WERI-Rb-1 (cell line): ENCODE data around the gene DYRK3.

Experiments
- DNase-seq: peaks from one replicate; pipeline ENCODE4 v3.0.0-alpha.2; 2020
- H3K27ac ChIP-seq: fragments of 250-450 bp; sonication (Bioruptor Pico); 2 replicates; pipeline ENCODE4 v1.5.1; 2020; ENCODE audit warnings: mild to moderate bottlenecking, moderate library complexity
- H3K27me3 ChIP-seq: fragments of 250-450 bp; sonication (Bioruptor Pico); 2 replicates; pipeline ENCODE4 v1.5.1; 2021; ENCODE audit warnings: mild to moderate bottlenecking, low read depth, moderate library complexity; ENCODE audit not compliant: insufficient read depth, severe bottlenecking
- H3K36me3 ChIP-seq: fragments of 250-450 bp; sonication (Bioruptor Pico); 2 replicates; pipeline ENCODE4 v1.5.1; 2020; ENCODE audit warnings: mild to moderate bottlenecking, moderate library complexity
- H3K4me3 ChIP-seq: 2 replicates; pipeline ENCODE4 v1.5.1; 2011; ENCODE audit warnings: low read depth, mild to moderate bottlenecking, control low read depth, low read length
- H3K9me3 ChIP-seq: fragments of 250-450 bp; sonication (Bioruptor Pico); 2 replicates; pipeline ENCODE4 v1.5.1; 2021; ENCODE audit warnings: mild to moderate bottlenecking, moderate library complexity; ENCODE audit not compliant: severe bottlenecking
- CTCF ChIP-seq: IDR thresholded peaks from 2 replicates; pipeline ENCODE4 v1.5.1; 2011; ENCODE audit warnings: low read depth, mild to moderate bottlenecking, control low read depth, inconsistent platforms, low read length

Gene DYRK3

GRCh38 chr1:206694171-206695124 lies 59.1 kb downstream of the DYRK3 start:
- H3K4me3 ChIP-seq, result no peak overlapping the region
- peak overlapping the region; percentile 41 for H3K27ac ChIP-seq
- peaks cover 38% of the 10 kb centered on the region for H3K36me3 ChIP-seq
- H3K9me3 ChIP-seq, result no peaks in the 10 kb centered on the region
- H3K27me3 ChIP-seq, result no peaks in the 10 kb centered on the region
- peak; percentile 52 for DNase-seq
- no peak for TF ChIP-seq CTCF

- no peak for DNase-seq
- H3K9me3 ChIP-seq, result no peaks in the 10 kb centered on the region
- peaks cover 39% of the 10 kb centered on the region for H3K36me3 ChIP-seq
- H3K27me3 ChIP-seq, result no peaks in the 10 kb centered on the region
- TF ChIP-seq CTCF, result no peak
- H3K27ac ChIP-seq, result no peak overlapping the region; the same call in 1 of the 2 replicates
- no peak overlapping the region for H3K4me3 ChIP-seq
Measured at GRCh38 chr1:206695733-206696132, 60.4 kb downstream of the DYRK3 start.

GRCh38 chr1:206696812-206697585 lies 61.7 kb downstream of the DYRK3 start:
- no peak overlapping the region for H3K4me3 ChIP-seq
- no peaks in the 10 kb centered on the region for H3K27me3 ChIP-seq
- TF ChIP-seq CTCF, result no peak
- H3K36me3 ChIP-seq, result peaks cover 39% of the 10 kb centered on the region
- no peak for DNase-seq
- no peaks in the 10 kb centered on the region for H3K9me3 ChIP-seq
- peak overlapping the region; percentile 67 for H3K27ac ChIP-seq

GRCh38 chr1:206698011-206698410 lies 62.7 kb downstream of the DYRK3 start:
- Histone ChIP-seq H3K9me3 (no peaks in the 10 kb centered on the region), H3K36me3 (peaks cover 38% of the 10 kb centered on the region), H3K4me3 (no peak overlapping the region), H3K27me3 (no peaks in the 10 kb centered on the region), H3K27ac (peak overlapping the region; percentile 67)
- peak; percentile 95 for DNase-seq
- no peak for TF ChIP-seq CTCF
